Panc1 (cell line): ENCODE results near the gene PAH. TPM values are rescaled to one million over a fixed set of nuclear protein-coding genes. Genes with fewer than 3 reads are reported as not detected.

Experiments used
- ATAC-seq: fragments of 200-7000 bp; cut with Tn5 transposase; 2 replicates; pipeline ENCODE4 v1.9.1; 2020; ENCODE audit warnings: mild to moderate bottlenecking, moderate library complexity
- BruUV-seq: library from RNA; stranded (reverse); fragments of 400-500 nt; replicated peaks from 2 replicates; lab custom pipeline; 2021; lab: Mats Ljungman, UMichigan
- CTCF ChIA-PET: fragments of 300-600 bp; sonication (Branson Sonifier 250); formaldehyde crosslinking; loops from one replicate; lab custom pipeline; 2022; ENCODE audit warnings: antibody characterized with exemption; lab: Charles Lee
- POLR2A ChIA-PET: fragments of 300-600 bp; sonication (Branson Sonifier 250); formaldehyde crosslinking; loops from one replicate; lab custom pipeline; 2022; ENCODE audit warnings: antibody characterized with exemption; lab: Charles Lee
- DNase-seq: peaks from one replicate; pipeline ENCODE4 v3.0.0-alpha.2; 2010; ENCODE audit warnings: low read depth, low spot score
- H3K27ac ChIP-seq: 2 replicates; pipeline ENCODE4 v1.5.1; 2011; ENCODE audit warnings: mild to moderate bottlenecking, low read length, inconsistent platforms
- H3K27me3 ChIP-seq: fragments of 200-500 bp; sonication (Bioruptor generic); 2 replicates; pipeline ENCODE4 v1.6.0; 2014; ENCODE audit warnings: low read length, inconsistent platforms; ENCODE audit not compliant: control insufficient read depth, insufficient read depth
- H3K36me3 ChIP-seq: fragments of 200-500 bp; sonication (Bioruptor generic); 2 replicates; pipeline ENCODE4 v1.5.1; 2014; ENCODE audit warnings: inconsistent platforms, mild to moderate bottlenecking, low read length, moderate library complexity; ENCODE audit not compliant: control insufficient read depth, insufficient read depth
- H3K4me1 ChIP-seq: 2 replicates; pipeline ENCODE4 v1.5.1; 2011; ENCODE audit warnings: inconsistent platforms, mild to moderate bottlenecking, low read length, moderate library complexity; ENCODE audit not compliant: control insufficient read depth, insufficient read depth
- H3K4me3 ChIP-seq, 2 experiments: 2 replicates each; pipeline ENCODE4 v1.5.1; 2011 to 2012; ENCODE audit warnings: low read depth in 2 of 2, low read length in 2 of 2, mild to moderate bottlenecking in 2 of 2, inconsistent platforms in 1 of 2, moderate library complexity in 1 of 2
- H3K9me3 ChIP-seq: fragments of 200-500 bp; sonication (Bioruptor generic); 2 replicates; pipeline ENCODE4 v1.5.1; 2014; ENCODE audit warnings: low read depth, mild to moderate bottlenecking, inconsistent platforms, low read length, moderate library complexity; ENCODE audit not compliant: control insufficient read depth, insufficient read depth
- CTCF ChIP-seq: fragments of 450-650 bp; IDR thresholded peaks from 2 replicates; pipeline ENCODE4 v1.5.1; 2017; ENCODE audit warnings: mild to moderate bottlenecking
- POLR2AphosphoS5 ChIP-seq: IDR thresholded peaks from 2 replicates; pipeline ENCODE4 v1.6.1; 2012; ENCODE audit warnings: mild to moderate bottlenecking, low read depth, low read length, moderate library complexity
- REST ChIP-seq, 2 experiments: IDR thresholded peaks; 2 replicates each; pipeline ENCODE4 v1.6.1; 2011 to 2012; ENCODE audit warnings: low read depth in 2 of 2, control low read depth in 1 of 2, low read length in 1 of 2, mild to moderate bottlenecking in 1 of 2, moderate library complexity in 1 of 2; ENCODE audit not compliant: insufficient read depth in 1 of 2
- SIN3A ChIP-seq: IDR thresholded peaks from 2 replicates; pipeline ENCODE4 v1.6.1; 2012; ENCODE audit warnings: low read depth, mild to moderate bottlenecking, low read length, moderate library complexity, borderline replicate concordance; ENCODE audit not compliant: insufficient read depth
- TCF7L2 ChIP-seq: IDR thresholded peaks from 2 replicates; pipeline ENCODE4 v1.6.1; 2011; ENCODE audit warnings: mild to moderate bottlenecking, low read depth, low read length, inconsistent platforms
- in situ Hi-C: cut with HindIII; loops from 2 replicates; pipeline ENCODE4 v1.10.0; 2016; ENCODE audit warnings: low sequenced_read_pairs, low pct_unique_long_range_greater_than_20kb
- intact Hi-C: fragments of 100-400 bp; cut with micrococcal nuclease; formaldehyde crosslinking; loops from one replicate; pipeline ENCODE4 v1.10.0; 2022; ENCODE audit not compliant: unreplicated experiment
- total RNA-seq: library from RNA; stranded (reverse); gene quantifications from one replicate; pipeline ENCODE4 v1.2.1, GENCODE V29; 2021; ENCODE audit not compliant: unreplicated experiment

PAH gene
- total RNA-seq, 1 experiment from 2014 or later, result 0.51 TPM

GRCh38 chr12:102888511-102888910 is 28.5 kb downstream of the PAH start:
- intact Hi-C loops, result no loop called here
- BruUV-seq, result no TSS peak
- CTCF ChIA-PET, result no interaction called here
- H3K27ac ChIP-seq, result no peak overlapping the region
- H3K9me3 ChIP-seq, result no peaks in the 10 kb centered on the region
- DNase-seq (no peak), ATAC-seq (no peak)
- POLR2A ChIA-PET, result no interaction called here
- no peaks in the 10 kb centered on the region; the same call in 1 of the 2 replicates for H3K27me3 ChIP-seq
- H3K4me1 ChIP-seq, result no peaks in the 10 kb centered on the region
- no peak for TF ChIP-seq POLR2AphosphoS5
- no peak for TF ChIP-seq SIN3A
- H3K4me3 ChIP-seq, result no peak overlapping the region
- no peaks in the 10 kb centered on the region for H3K36me3 ChIP-seq
- in situ Hi-C loops, result no loop called here

- ATAC-seq, result no peak
- in situ Hi-C loops, result no loop called here
- Histone ChIP-seq H3K27ac (no peak overlapping the region), H3K27me3 (no peaks in the 10 kb centered on the region; the same call in 1 of the 2 replicates), H3K36me3 (no peaks in the 10 kb centered on the region), H3K9me3 (no peaks in the 10 kb centered on the region), H3K4me3 (no peak overlapping the region), H3K4me1 (no peaks in the 10 kb centered on the region)
- ChIA-PET CTCF (no interaction called here), POLR2A (no interaction called here)
- BruUV-seq, result no TSS peak
- DNase-seq, result no peak
- TF ChIP-seq CTCF, result no peak
- TF ChIP-seq SIN3A, result no peak
- no peak for TF ChIP-seq TCF7L2
- no peak for TF ChIP-seq REST (IDR thresholded peaks at IDR 0.05; ENCODE audit: insufficient read depth in 1 of 2, low read depth in 2 of 2, low read length in 1 of 2)
- no peak for TF ChIP-seq POLR2AphosphoS5
- intact Hi-C loops, result no loop called here
Measured at GRCh38 chr12:102885043-102885932, 31.8 kb downstream of the PAH start.
